SK-N-SH (cell line): ENCODE results near the gene AVPR1B. TPM values are rescaled to one million over a fixed set of nuclear protein-coding genes. Genes with fewer than 3 reads are reported as not detected.

Source experiments
- CTCF ChIA-PET: fragments of 300-600, 350-600 bp; formaldehyde crosslinking; extraction: SDS; loops from one replicate; lab custom pipeline; 2021; lab: Yijun Ruan, JAX
- POLR2A ChIA-PET: fragments of 350-600 bp; sonication (Branson Sonifier 250); formaldehyde crosslinking; extraction: SDS; loops from one replicate; lab custom pipeline; 2020; ENCODE audit warnings: antibody characterized with exemption, inconsistent platforms; lab: Yijun Ruan, JAX
- DNase-seq: peaks from one replicate; pipeline ENCODE4 v3.0.0; 2012
- H2AFZ ChIP-seq: fragments of 200-600 bp; sonication (generic); 2 replicates; pipeline ENCODE4 v1.8.1; 2016; ENCODE audit warnings: antibody characterized with exemption, mild to moderate bottlenecking, low read depth
- H3F3A ChIP-seq: fragments of 200-600 bp; sonication (generic); replicated peaks from 2 replicates; pipeline ENCODE3; 2016; ENCODE audit warnings: antibody characterized with exemption, mild to moderate bottlenecking; ENCODE audit not compliant: insufficient read depth
- H3K27ac ChIP-seq, 2 experiments: fragments of 200-500 bp in 1 of 2; fragments of 200-600 bp in 1 of 2; sonication (Bioruptor generic) in 1 of 2; sonication (generic), shearing (Covaris generic) in 1 of 2; 2 replicates each; pipeline versions ENCODE4 v1.5.1 to v1.6.1; 2014 to 2016; ENCODE audit warnings: low read depth in 2 of 2, inconsistent platforms in 1 of 2, low read length in 1 of 2, mild to moderate bottlenecking in 1 of 2, mixed read lengths in 1 of 2
- H3K27me3 ChIP-seq: fragments of 200-600 bp; sonication (generic), shearing (Covaris generic); 2 replicates; pipeline ENCODE4 v1.6.1; 2016; ENCODE audit warnings: mixed run types; ENCODE audit not compliant: insufficient read depth
- H3K36me3 ChIP-seq, 2 experiments: fragments of 200-500 bp in 1 of 2; fragments of 200-600 bp in 1 of 2; sonication (Bioruptor generic) in 1 of 2; sonication (generic) in 1 of 2; replicated peaks in 1 of 2; 2 replicates each; pipeline versions ENCODE3 to v1.5.1; 2014 to 2016; ENCODE audit warnings: low read length in 1 of 2, mild to moderate bottlenecking in 1 of 2; ENCODE audit not compliant: insufficient read depth in 2 of 2, control insufficient read depth in 1 of 2
- H3K4me1 ChIP-seq, 2 experiments: fragments of 200-500 bp in 1 of 2; fragments of 200-600 bp in 1 of 2; sonication (Bioruptor generic) in 1 of 2; sonication (generic), shearing (Covaris generic) in 1 of 2; 2 replicates each; pipeline versions ENCODE4 v1.5.1 to v1.6.1; 2014 to 2016; ENCODE audit warnings: low read depth in 1 of 2, low read length in 1 of 2, mixed run types in 1 of 2; ENCODE audit not compliant: insufficient read depth in 2 of 2, control insufficient read depth in 1 of 2
- H3K4me2 ChIP-seq: fragments of 200-600 bp; sonication (generic), shearing (Covaris generic); 2 replicates; pipeline ENCODE4 v1.6.1; 2017; ENCODE audit warnings: mixed run types
- H3K4me3 ChIP-seq, 2 experiments: fragments of 200-500 bp in 1 of 2; fragments of 200-600 bp in 1 of 2; sonication (Bioruptor generic) in 1 of 2; sonication (generic), shearing (Covaris generic) in 1 of 2; 2 replicates each; pipeline versions ENCODE4 v1.5.1 to v1.8.1; 2014 to 2016; ENCODE audit warnings: low read depth in 2 of 2, inconsistent platforms in 1 of 2, low read length in 1 of 2, mild to moderate bottlenecking in 1 of 2, mixed read lengths in 1 of 2, moderate library complexity in 1 of 2
- H3K79me2 ChIP-seq: fragments of 200-600 bp; sonication (generic); 2 replicates; pipeline ENCODE4 v1.8.1; 2017; ENCODE audit warnings: mild to moderate bottlenecking; ENCODE audit not compliant: insufficient read depth
- H3K9ac ChIP-seq: fragments of 200-600 bp; sonication (generic); 2 replicates; pipeline ENCODE4 v1.6.1; 2017; ENCODE audit warnings: mixed run types
- H3K9me2 ChIP-seq: fragments of 200-600 bp; sonication (generic); 2 replicates; pipeline ENCODE4 v1.6.1; 2017; ENCODE audit warnings: mixed run types
- H3K9me3 ChIP-seq: fragments of 200-600 bp; sonication (generic); 2 replicates; pipeline ENCODE4 v1.6.1; 2017; ENCODE audit warnings: mixed run types, mild to moderate bottlenecking, moderate library complexity
- H4K20me1 ChIP-seq: fragments of 200-600 bp; sonication (generic); 2 replicates; pipeline ENCODE4 v1.6.1; 2017; ENCODE audit warnings: mild to moderate bottlenecking, mixed run types; ENCODE audit not compliant: insufficient read depth
- CHD2 ChIP-seq: fragments of 150-350 bp; IDR thresholded peaks from 2 replicates; pipeline ENCODE4 v1.6.1; 2018; ENCODE audit warnings: low read length; ENCODE audit not compliant: partially characterized antibody
- ELF1 ChIP-seq: IDR thresholded peaks from 2 replicates; pipeline ENCODE4 v1.4.0; 2012
- EP300 ChIP-seq, 2 experiments: IDR thresholded peaks; 2 replicates each; pipeline versions ENCODE4 v1.4.0 to v1.6.1; 2012; ENCODE audit warnings: borderline replicate concordance in 1 of 2, low read depth in 1 of 2, low read length in 1 of 2
- GABPA ChIP-seq: IDR thresholded peaks from 2 replicates; pipeline ENCODE4 v1.4.0; 2012; ENCODE audit warnings: low read depth, mild to moderate bottlenecking
- GATA2 ChIP-seq: sonication (generic); formaldehyde crosslinking; IDR thresholded peaks from 2 replicates; pipeline ENCODE4 v1.5.0; 2020; ENCODE audit warnings: mild to moderate bottlenecking, missing genetic modification reagents
- MAX ChIP-seq: IDR thresholded peaks from 2 replicates; pipeline ENCODE4 v1.4.0; 2012; ENCODE audit warnings: low read depth
- MXI1 ChIP-seq: IDR thresholded peaks from 2 replicates; pipeline ENCODE4 v1.6.1; 2012; ENCODE audit warnings: mild to moderate bottlenecking, low read depth, low read length, improper control_type of control experiment
- NFIC ChIP-seq: IDR thresholded peaks from 2 replicates; pipeline ENCODE4 v1.4.0; 2012; ENCODE audit warnings: borderline replicate concordance
- NRF1 ChIP-seq: IDR thresholded peaks from 2 replicates; pipeline ENCODE4 v1.6.1; 2012; ENCODE audit warnings: low read depth, mild to moderate bottlenecking, low read length
- POLR2AphosphoS5 ChIP-seq: IDR thresholded peaks from 2 replicates; pipeline ENCODE4 v1.6.1; 2012; ENCODE audit warnings: low read depth, low read length
- RFX5 ChIP-seq: IDR thresholded peaks from 2 replicates; pipeline ENCODE4 v1.6.1; 2012; ENCODE audit warnings: mild to moderate bottlenecking, improper control_type of control experiment, low read length
- RXRA ChIP-seq: IDR thresholded peaks from 2 replicates; pipeline ENCODE4 v1.4.0; 2012; ENCODE audit warnings: low read depth, mild to moderate bottlenecking, borderline replicate concordance
- SIN3A ChIP-seq: IDR thresholded peaks from 2 replicates; pipeline ENCODE4 v1.6.1; 2012; ENCODE audit warnings: low read depth, mild to moderate bottlenecking, low read length, moderate library complexity, borderline replicate concordance
- SMC3 ChIP-seq: IDR thresholded peaks from 2 replicates; pipeline ENCODE4 v1.6.1; 2012; ENCODE audit warnings: low read depth, low read length, improper control_type of control experiment
- TAF1 ChIP-seq: IDR thresholded peaks from 2 replicates; pipeline ENCODE4 v1.6.1; 2012; ENCODE audit warnings: low read depth, mild to moderate bottlenecking, low read length, moderate library complexity, borderline replicate concordance
- TCF12 ChIP-seq: IDR thresholded peaks from 2 replicates; pipeline ENCODE4 v1.4.0; 2012
- USF1 ChIP-seq: IDR thresholded peaks from 2 replicates; pipeline ENCODE4 v1.4.0; 2012; ENCODE audit warnings: low read depth, borderline replicate concordance
- WGBS: methylation state at CpG from one replicate; pipeline ENCODE4 v1.1.6; 2017; ENCODE audit warnings: low lambda C conversion rate; 5-methylcytosine and 5-hydroxymethylcytosine counted together
- polyA plus RNA-seq, 3 experiments: library from polyadenylated mRNA; depleted of rRNA; stranded (reverse); fragments of >200 nt; gene quantifications; 2 replicates each; pipeline ENCODE4 v1.2.3, GENCODE V29; 2012
- TF ChIP-seq, protein P1 (sequence below): fragments of 150-350 bp; IDR thresholded peaks from 2 replicates; pipeline ENCODE4 v1.6.1; 2017; ENCODE audit warnings: antibody characterized with exemption, low read length, low read depth, borderline replicate concordance
- TF ChIP-seq, protein P2 (sequence below): IDR thresholded peaks from 2 replicates; pipeline ENCODE4 v1.4.0; 2012; ENCODE audit warnings: low read depth, borderline replicate concordance

AVPR1B gene
- polyA plus RNA-seq, 1 of the 3 experiments (the other 2 are of a cell fraction), result not detected

DNA sequence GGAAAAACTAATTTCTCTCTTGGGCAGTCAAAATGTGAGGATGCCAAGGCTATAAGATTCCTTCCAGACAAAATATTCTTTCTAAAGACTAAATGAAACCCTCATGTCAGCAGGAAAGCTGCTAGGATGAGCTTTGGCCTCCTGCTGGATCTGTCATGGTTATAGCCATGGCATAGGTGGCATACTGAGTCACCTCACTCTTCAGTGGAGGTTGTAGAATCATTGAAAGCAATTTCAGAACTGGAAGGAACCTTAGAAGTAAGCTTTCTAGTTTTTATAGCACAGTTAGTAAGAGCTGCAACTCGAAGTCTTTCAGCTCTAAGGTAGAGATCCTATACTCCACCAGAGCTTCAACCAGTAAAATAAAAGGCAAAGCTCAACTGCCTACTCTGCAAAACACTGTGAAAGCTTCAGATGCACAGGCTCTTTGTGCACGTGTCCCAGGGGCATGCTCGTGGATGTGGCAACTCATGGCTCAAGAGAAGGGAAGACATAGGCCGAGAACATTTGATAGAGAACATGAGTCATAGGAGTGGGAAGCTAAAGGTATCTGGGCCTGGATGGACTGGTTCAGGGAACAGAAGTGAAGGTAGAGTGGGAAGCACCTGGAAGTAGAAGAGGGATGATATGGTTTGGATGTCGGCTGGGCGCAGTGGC, 5.8 kb downstream of the AVPR1B start:
- no peak overlapping the region for H3K9ac ChIP-seq
- DNase-seq, result no peak
- 59% methylated on average over 6 of the region's 6 CpGs for WGBS
- TF ChIP-seq TCF12, result no peak
- TF ChIP-seq NRF1, result no peak
- no peak for TF ChIP-seq GABPA
- TF ChIP-seq, protein P1, sequence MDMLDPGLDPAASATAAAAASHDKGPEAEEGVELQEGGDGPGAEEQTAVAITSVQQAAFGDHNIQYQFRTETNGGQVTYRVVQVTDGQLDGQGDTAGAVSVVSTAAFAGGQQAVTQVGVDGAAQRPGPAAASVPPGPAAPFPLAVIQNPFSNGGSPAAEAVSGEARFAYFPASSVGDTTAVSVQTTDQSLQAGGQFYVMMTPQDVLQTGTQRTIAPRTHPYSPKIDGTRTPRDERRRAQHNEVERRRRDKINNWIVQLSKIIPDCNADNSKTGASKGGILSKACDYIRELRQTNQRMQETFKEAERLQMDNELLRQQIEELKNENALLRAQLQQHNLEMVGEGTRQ, result no peak
- TF ChIP-seq, protein P2, sequence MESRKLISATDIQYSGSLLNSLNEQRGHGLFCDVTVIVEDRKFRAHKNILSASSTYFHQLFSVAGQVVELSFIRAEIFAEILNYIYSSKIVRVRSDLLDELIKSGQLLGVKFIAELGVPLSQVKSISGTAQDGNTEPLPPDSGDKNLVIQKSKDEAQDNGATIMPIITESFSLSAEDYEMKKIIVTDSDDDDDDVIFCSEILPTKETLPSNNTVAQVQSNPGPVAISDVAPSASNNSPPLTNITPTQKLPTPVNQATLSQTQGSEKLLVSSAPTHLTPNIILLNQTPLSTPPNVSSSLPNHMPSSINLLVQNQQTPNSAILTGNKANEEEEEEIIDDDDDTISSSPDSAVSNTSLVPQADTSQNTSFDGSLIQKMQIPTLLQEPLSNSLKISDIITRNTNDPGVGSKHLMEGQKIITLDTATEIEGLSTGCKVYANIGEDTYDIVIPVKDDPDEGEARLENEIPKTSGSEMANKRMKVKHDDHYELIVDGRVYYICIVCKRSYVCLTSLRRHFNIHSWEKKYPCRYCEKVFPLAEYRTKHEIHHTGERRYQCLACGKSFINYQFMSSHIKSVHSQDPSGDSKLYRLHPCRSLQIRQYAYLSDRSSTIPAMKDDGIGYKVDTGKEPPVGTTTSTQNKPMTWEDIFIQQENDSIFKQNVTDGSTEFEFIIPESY, result no peak
- TF ChIP-seq MAX, result no peak
- TF ChIP-seq EP300 (IDR thresholded peaks at IDR 0.05; ENCODE audit: borderline replicate concordance in 1 of 2, low read depth in 1 of 2, low read length in 1 of 2), result no peak
- no peak for TF ChIP-seq GATA2 (CRISPR knock-in tag)
- TF ChIP-seq SIN3A, result no peak
- no peak for TF ChIP-seq RXRA
- no peak for TF ChIP-seq POLR2AphosphoS5
- TF ChIP-seq USF1, result no peak
- TF ChIP-seq NFIC, result no peak
- no peak for TF ChIP-seq RFX5
- TF ChIP-seq SMC3, result no peak
- no peak for TF ChIP-seq CHD2
- no peak for TF ChIP-seq MXI1
- no peak for TF ChIP-seq ELF1
- TF ChIP-seq TAF1, result no peak
- TF ChIP-seq, all 33 proteins: peak for 0
- H3F3A ChIP-seq, result no peaks in the 10 kb centered on the region
- ChIA-PET POLR2A (no interaction called here), CTCF (interaction anchor here (1.0 to 13.9 kb wide), 5 partner anchors 80 to 319 kb away, joined by 3 to 248 read pairs (median 12); no protein-coding TSS in a partner anchor)
- H3K27me3 ChIP-seq, result peaks cover 30% of the 10 kb centered on the region
- H3K9me3 ChIP-seq, result no peaks in the 10 kb centered on the region
- no peak overlapping the region for H3K27ac ChIP-seq
- H3K4me3 ChIP-seq, result no peak overlapping the region
- no peak overlapping the region for H3K4me2 ChIP-seq
- no peaks in the 10 kb centered on the region for H4K20me1 ChIP-seq
- no peaks in the 10 kb centered on the region for H3K4me1 ChIP-seq
- H3K9me2 ChIP-seq, result no peaks in the 10 kb centered on the region
- no peaks in the 10 kb centered on the region for H3K79me2 ChIP-seq
- no peak overlapping the region for H2AFZ ChIP-seq
- H3K36me3 ChIP-seq, result no peaks in the 10 kb centered on the region
